Measurements from ENCODE around the gene EPB41L2.

- TF ChIP-seq, protein P1, sequence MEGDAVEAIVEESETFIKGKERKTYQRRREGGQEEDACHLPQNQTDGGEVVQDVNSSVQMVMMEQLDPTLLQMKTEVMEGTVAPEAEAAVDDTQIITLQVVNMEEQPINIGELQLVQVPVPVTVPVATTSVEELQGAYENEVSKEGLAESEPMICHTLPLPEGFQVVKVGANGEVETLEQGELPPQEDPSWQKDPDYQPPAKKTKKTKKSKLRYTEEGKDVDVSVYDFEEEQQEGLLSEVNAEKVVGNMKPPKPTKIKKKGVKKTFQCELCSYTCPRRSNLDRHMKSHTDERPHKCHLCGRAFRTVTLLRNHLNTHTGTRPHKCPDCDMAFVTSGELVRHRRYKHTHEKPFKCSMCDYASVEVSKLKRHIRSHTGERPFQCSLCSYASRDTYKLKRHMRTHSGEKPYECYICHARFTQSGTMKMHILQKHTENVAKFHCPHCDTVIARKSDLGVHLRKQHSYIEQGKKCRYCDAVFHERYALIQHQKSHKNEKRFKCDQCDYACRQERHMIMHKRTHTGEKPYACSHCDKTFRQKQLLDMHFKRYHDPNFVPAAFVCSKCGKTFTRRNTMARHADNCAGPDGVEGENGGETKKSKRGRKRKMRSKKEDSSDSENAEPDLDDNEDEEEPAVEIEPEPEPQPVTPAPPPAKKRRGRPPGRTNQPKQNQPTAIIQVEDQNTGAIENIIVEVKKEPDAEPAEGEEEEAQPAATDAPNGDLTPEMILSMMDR (IDR thresholded peaks at IDR 0.05), result no peak
- TF ChIP-seq POLR2A (IDR thresholded peaks at IDR 0.05), result no peak
Measured at GRCh38 chr6:130964808-130965604, 98.0 kb downstream of the EPB41L2 start.

Measured in body of pancreas (tissue), 4 donors.